Endothelial cell of umbilical vein (primary cell): ENCODE data around the gene CCDC117. TPM values are rescaled to one million over a fixed set of nuclear protein-coding genes. Genes with fewer than 3 reads are reported as not detected.

Source experiments
- BruUV-seq: library from RNA; stranded (reverse); fragments of 400-500 nt; replicated peaks from 2 replicates; lab custom pipeline; 2021; lab: Mats Ljungman, UMichigan
- CTCF ChIA-PET: fragments of 300-600, 350-600 bp; sonication (Branson Sonifier 250); formaldehyde crosslinking; loops from one replicate; lab custom pipeline; 2021; ENCODE audit warnings: antibody characterized with exemption, inconsistent platforms; lab: Charles Lee
- POLR2A ChIA-PET: fragments of 300-600, 350-600 bp; sonication (Branson Sonifier 250); formaldehyde crosslinking; loops from one replicate; lab custom pipeline; 2021; ENCODE audit warnings: antibody characterized with exemption, inconsistent platforms; lab: Charles Lee
- DNase-seq: peaks from one replicate; pipeline ENCODE4 v3.0.0-alpha.2; 2011; ENCODE audit warnings: low read depth, low spot score
- FAIRE-seq: peaks from 2 replicates; lab custom pipeline; 2011; peaks lifted over from hg19 to GRCh38; lab: Jason Lieb, UNC
- H2AFZ ChIP-seq: 2 replicates; pipeline ENCODE4 v1.6.0; 2012; ENCODE audit warnings: low read depth, low read length, control low read depth, inconsistent platforms
- H3K27ac ChIP-seq: 2 replicates; pipeline ENCODE4 v1.5.1; 2011; ENCODE audit warnings: low read depth, mild to moderate bottlenecking, control low read depth, low read length, moderate library complexity; ENCODE audit not compliant: insufficient read depth
- H3K27me3 ChIP-seq, 2 experiments: 2 replicates each; pipeline versions ENCODE4 v1.6.0 to v1.6.1; 2011; ENCODE audit warnings: low read length in 2 of 2, mixed read lengths in 1 of 2; ENCODE audit not compliant: control insufficient read depth in 2 of 2, insufficient read depth in 2 of 2
- H3K36me3 ChIP-seq, 2 experiments: 2 replicates in 1 of 2; 3 replicates in 1 of 2; pipeline ENCODE4 v1.5.1; 2011; ENCODE audit warnings: low read length in 2 of 2, mild to moderate bottlenecking in 1 of 2, moderate library complexity in 1 of 2; ENCODE audit not compliant: control insufficient read depth in 2 of 2, insufficient read depth in 2 of 2; ENCODE audit errors: extremely low read depth in 1 of 2
- H3K4me1 ChIP-seq: 3 replicates; pipeline ENCODE4 v1.5.1; 2011; ENCODE audit warnings: mild to moderate bottlenecking, low read length; ENCODE audit not compliant: control insufficient read depth, insufficient read depth; ENCODE audit errors: extremely low read depth
- H3K4me2 ChIP-seq: 2 replicates; pipeline ENCODE4 v1.6.1; 2011; ENCODE audit warnings: low read length, control low read depth, mixed read lengths; ENCODE audit not compliant: insufficient read depth
- H3K4me3 ChIP-seq, 3 experiments: fragments of 200-600 bp in 1 of 3; sonication (generic), shearing (Covaris generic) in 1 of 3; replicated peaks in 1 of 3; 2 replicates each; pipeline ENCODE4 v1.5.1; 2011 to 2016; ENCODE audit warnings: control low read depth in 3 of 3, low read length in 3 of 3, mild to moderate bottlenecking in 2 of 3, inconsistent platforms in 1 of 3, low read depth in 1 of 3, moderate library complexity in 1 of 3; ENCODE audit not compliant: insufficient read depth in 1 of 3
- H3K79me2 ChIP-seq: 2 replicates; pipeline ENCODE4 v1.6.0; 2012; ENCODE audit warnings: low read length, inconsistent platforms; ENCODE audit not compliant: control insufficient read depth, insufficient read depth
- H3K9ac ChIP-seq: replicated peaks from 2 replicates; pipeline ENCODE3; 2011; ENCODE audit warnings: low read length, control low read depth; ENCODE audit not compliant: insufficient read depth; ENCODE audit errors: extremely low read depth
- H3K9me1 ChIP-seq: replicated peaks from 3 replicates; pipeline ENCODE4 v1.6.0; 2011; ENCODE audit warnings: mild to moderate bottlenecking, low read length; ENCODE audit not compliant: control insufficient read depth, insufficient read depth; ENCODE audit errors: extremely low read depth
- H3K9me3 ChIP-seq: replicated peaks from 2 replicates; pipeline ENCODE4 v1.5.1; 2012; ENCODE audit warnings: low read length, inconsistent platforms; ENCODE audit not compliant: control insufficient read depth, insufficient read depth
- H4K20me1 ChIP-seq: replicated peaks from 2 replicates; pipeline ENCODE3; 2011; ENCODE audit warnings: mild to moderate bottlenecking, low read length; ENCODE audit not compliant: control insufficient read depth, insufficient read depth; ENCODE audit errors: extremely low read depth
- CTCF ChIP-seq, 2 donors: IDR thresholded peaks; 1 replicate in 1 of 2; 2 replicates in 1 of 2; pipeline ENCODE4 v1.5.1; 2011; ENCODE audit warnings: low read length in 2 of 2, mild to moderate bottlenecking in 2 of 2, moderate library complexity in 2 of 2, control low read depth in 1 of 2, inconsistent platforms in 1 of 2, low read depth in 1 of 2; ENCODE audit not compliant: insufficient read depth in 1 of 2; ENCODE audit errors: extremely low read depth in 1 of 2
- EZH2 ChIP-seq: IDR thresholded peaks from 2 replicates; pipeline ENCODE4 v1.6.1; 2012; ENCODE audit warnings: borderline replicate concordance, low read depth, mild to moderate bottlenecking, moderate library complexity, low read length, inconsistent platforms; ENCODE audit not compliant: severe bottlenecking
- FOS ChIP-seq: IDR thresholded peaks from 2 replicates; pipeline ENCODE4 v1.6.1; 2011; ENCODE audit warnings: mild to moderate bottlenecking, low read length, moderate library complexity, borderline replicate concordance; ENCODE audit not compliant: insufficient read depth
- GATA2 ChIP-seq: IDR thresholded peaks from 2 replicates; pipeline ENCODE4 v1.7.0; 2011; ENCODE audit warnings: low read depth, mild to moderate bottlenecking, moderate library complexity, mixed read lengths, low read length; ENCODE audit not compliant: insufficient read length, insufficient read depth
- JUN ChIP-seq: IDR thresholded peaks from 2 replicates; pipeline ENCODE4 v1.6.1; 2011; ENCODE audit warnings: borderline replicate concordance, low read depth; ENCODE audit not compliant: insufficient read length, insufficient read depth
- MAX ChIP-seq: IDR thresholded peaks from 2 replicates; pipeline ENCODE4 v1.6.1; 2011; ENCODE audit not compliant: insufficient read depth, insufficient read length
- MYC ChIP-seq: IDR thresholded peaks from one replicate; pipeline ENCODE4 v1.6.1; 2011; ENCODE audit warnings: mild to moderate bottlenecking, low read depth, low read length
- POLR2A ChIP-seq: IDR thresholded peaks from 2 replicates; pipeline ENCODE4 v1.6.1; 2012; ENCODE audit warnings: low read depth, mild to moderate bottlenecking, control low read depth, low read length
- POLR2AphosphoS5 ChIP-seq: IDR thresholded peaks from 2 replicates; pipeline ENCODE4 v1.6.1; 2012; ENCODE audit warnings: low read depth, mild to moderate bottlenecking, control low read depth, low read length, moderate library complexity; ENCODE audit not compliant: insufficient read depth
- dilution Hi-C: fragments of 300-500 bp; cut with MboI; formaldehyde crosslinking; loops from one replicate; pipeline ENCODE4 v1.15.0; 2019; ENCODE audit warnings: low sequenced_read_pairs; ENCODE audit not compliant: extremely low pct_ligation_motif_present
- intact Hi-C: fragments of 100-400 bp; cut with micrococcal nuclease; formaldehyde crosslinking; loops from one replicate; pipeline ENCODE4 v1.10.0; 2022
- polyA plus RNA-seq, 4 experiments: library from polyadenylated mRNA; depleted of rRNA in 3 of 4; stranded (reverse) in 3 of 4; unstranded in 1 of 4; fragments of >200 nt; gene quantifications; 2 replicates each; pipeline versions ENCODE4 v1.2.1 to v1.2.3, GENCODE V29; 2011 to 2012; ENCODE audit warnings: missing spikeins in 1 of 4
- total RNA-seq: library from RNA; stranded (reverse); gene quantifications from 2 replicates; pipeline ENCODE4 v1.2.3, GENCODE V29; 2021

The CCDC117 gene
- total and polyA plus RNA-seq, 2 donors (not counting 3 experiments of a cell fraction or from before 2014, with no cell fraction given) = 5.5 to 23.3 TPM

GRCh38 chr22:28795071-28795693 lies 22.7 kb downstream of the CCDC117 start:
- peaks cover 12% of the 10 kb centered on the region for H3K4me1 ChIP-seq
- no peak for FAIRE-seq
- no peak overlapping the region for H3K4me2 ChIP-seq
- ChIA-PET CTCF (interaction anchor here (1.3 to 2.0 kb wide), 3 partner anchors 33 to 246 kb away, joined by 5 read pairs; no protein-coding TSS in a partner anchor), POLR2A (no interaction called here)
- peaks cover 13% of the 10 kb centered on the region for H4K20me1 ChIP-seq
- H3K27ac ChIP-seq = no peak overlapping the region
- no peaks in the 10 kb centered on the region for H3K9me3 ChIP-seq
- H3K79me2 ChIP-seq = peaks cover 57% of the 10 kb centered on the region
- H3K4me3 ChIP-seq = no peak overlapping the region
- no peak for DNase-seq
- dilution Hi-C loops = no loop called here
- no peak overlapping the region for H3K9ac ChIP-seq
- no peaks in the 10 kb centered on the region for H3K27me3 ChIP-seq
- intact Hi-C loops = no loop called here
- peaks cover 27 to 28% of the 10 kb centered on the region in 2 experiments for H3K36me3 ChIP-seq
- BruUV-seq = no TSS peak
- H2AFZ ChIP-seq = no peak overlapping the region
- TF ChIP-seq GATA2 = no peak
- no peak for TF ChIP-seq MYC
- TF ChIP-seq FOS = no peak
- TF ChIP-seq MAX = no peak
- no peak for TF ChIP-seq CTCF (IDR thresholded peaks at IDR 0.05; ENCODE audit: extremely low read depth in 1 of 2, insufficient read depth in 1 of 2, low read depth in 1 of 2, low read length in 2 of 2)
- TF ChIP-seq POLR2AphosphoS5 = no peak
- no peak for TF ChIP-seq POLR2A
- no peak for TF ChIP-seq JUN
- no peak for TF ChIP-seq EZH2
- H3K9me1 ChIP-seq = no peaks in the 10 kb centered on the region
